Activated CD8-positive, alpha-beta T cell treated with anti-CD3 and anti-CD28 coated beads for 36 hours (primary cell): Measurements from ENCODE around the gene WDR1. TPM values are rescaled to one million over a fixed set of nuclear protein-coding genes. Genes with fewer than 3 reads are reported as not detected.

ENCODE experiments used
- ATAC-seq: fragments of 200-7000 bp; cut with Tn5 transposase; one replicate; pipeline ENCODE4 v1.10.0; 2021; ENCODE audit warnings: mild to moderate bottlenecking, moderate library complexity
- CTCF ChIA-PET: fragments of 350-600 bp; sonication (Branson Sonifier 250); formaldehyde crosslinking; loops from one replicate; lab custom pipeline; 2021; ENCODE audit warnings: antibody characterized with exemption; lab: Charles Lee
- POLR2A ChIA-PET: fragments of 350-600 bp; sonication (Branson Sonifier 250); formaldehyde crosslinking; loops from one replicate; lab custom pipeline; 2021; ENCODE audit warnings: antibody characterized with exemption; lab: Charles Lee
- DNase-seq: peaks from one replicate; pipeline ENCODE4 v3.0.0-alpha.2; 2020
- H3K27ac Mint-ChIP-seq: one replicate; pipeline ENCODE4 v1.8.0; 2021; ENCODE audit warnings: mild to moderate bottlenecking, mixed read lengths
- H3K27me3 Mint-ChIP-seq: one replicate; pipeline ENCODE4 v1.8.0; 2021; ENCODE audit warnings: mixed read lengths
- H3K36me3 Mint-ChIP-seq: one replicate; pipeline ENCODE4 v1.8.0; 2021; ENCODE audit warnings: low read depth, mixed read lengths
- H3K4me1 Mint-ChIP-seq: one replicate; pipeline ENCODE4 v1.8.0; 2021; ENCODE audit warnings: low read depth, mixed read lengths
- H3K4me3 Mint-ChIP-seq: one replicate; pipeline ENCODE4 v1.8.0; 2021; ENCODE audit warnings: mild to moderate bottlenecking, moderate library complexity, mixed read lengths
- H3K9me3 Mint-ChIP-seq: one replicate; pipeline ENCODE4 v1.8.0; 2021; ENCODE audit warnings: mixed read lengths
- intact Hi-C: fragments of 100-400 bp; cut with micrococcal nuclease; formaldehyde crosslinking; loops from one replicate; pipeline ENCODE4 v1.10.0; 2022
- total RNA-seq, 2 experiments: library from RNA; stranded (reverse); gene quantifications; one replicate each; pipeline ENCODE4 v1.2.3, GENCODE V29; 2021
- TF ChIP-seq, protein P1 (sequence below): fragments of 200-600 bp; IDR thresholded peaks from one replicate; pipeline ENCODE4 v1.8.0; 2022; ENCODE audit warnings: antibody characterized with exemption, mild to moderate bottlenecking

The WDR1 gene
- total RNA-seq, 2 experiments from 2014 or later = 390 to 393 TPM

DNA sequence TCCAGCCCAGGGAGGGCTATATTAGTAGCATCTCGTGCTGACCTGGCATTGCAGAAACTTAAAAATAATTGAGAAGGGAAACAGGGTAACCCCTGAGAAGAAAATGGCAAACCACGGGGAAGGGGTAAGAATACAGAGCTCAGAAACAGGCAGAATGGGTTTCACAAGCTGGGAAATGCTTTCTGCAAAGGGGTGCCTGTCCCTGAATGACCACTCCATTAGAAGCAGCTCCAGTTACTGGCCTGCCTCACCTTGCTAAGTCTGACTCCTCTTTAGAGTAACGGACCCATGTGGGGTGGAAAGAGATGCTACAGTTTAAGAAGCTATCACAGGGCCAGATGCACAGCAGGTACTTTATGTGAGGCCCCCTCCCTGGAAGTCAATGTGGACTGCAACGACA is 2.5 kb downstream of the WDR1 start:
- Mint-ChIP-seq H3K27me3 (no peaks in the 10 kb centered on the region), H3K4me1 (peaks cover 75% of the 10 kb centered on the region), H3K9me3 (no peaks in the 10 kb centered on the region), H3K36me3 (peaks cover 70% of the 10 kb centered on the region), H3K4me3 (peak overlapping the region; percentile 97), H3K27ac (peak overlapping the region; percentile 93)
- ATAC-seq (no peak), DNase-seq (no peak)
- ChIA-PET POLR2A (interaction anchor here (0.8 to 24.9 kb wide), 6 partner anchors 10 to 134 kb away, joined by 3 to 403 read pairs (median 3); no protein-coding TSS in a partner anchor), CTCF (interaction anchor here (1.7 to 3.5 kb wide), 2 partner anchors 8 to 11 kb away, joined by 7 to 10 read pairs; no protein-coding TSS in a partner anchor)
- TF ChIP-seq, protein P1, sequence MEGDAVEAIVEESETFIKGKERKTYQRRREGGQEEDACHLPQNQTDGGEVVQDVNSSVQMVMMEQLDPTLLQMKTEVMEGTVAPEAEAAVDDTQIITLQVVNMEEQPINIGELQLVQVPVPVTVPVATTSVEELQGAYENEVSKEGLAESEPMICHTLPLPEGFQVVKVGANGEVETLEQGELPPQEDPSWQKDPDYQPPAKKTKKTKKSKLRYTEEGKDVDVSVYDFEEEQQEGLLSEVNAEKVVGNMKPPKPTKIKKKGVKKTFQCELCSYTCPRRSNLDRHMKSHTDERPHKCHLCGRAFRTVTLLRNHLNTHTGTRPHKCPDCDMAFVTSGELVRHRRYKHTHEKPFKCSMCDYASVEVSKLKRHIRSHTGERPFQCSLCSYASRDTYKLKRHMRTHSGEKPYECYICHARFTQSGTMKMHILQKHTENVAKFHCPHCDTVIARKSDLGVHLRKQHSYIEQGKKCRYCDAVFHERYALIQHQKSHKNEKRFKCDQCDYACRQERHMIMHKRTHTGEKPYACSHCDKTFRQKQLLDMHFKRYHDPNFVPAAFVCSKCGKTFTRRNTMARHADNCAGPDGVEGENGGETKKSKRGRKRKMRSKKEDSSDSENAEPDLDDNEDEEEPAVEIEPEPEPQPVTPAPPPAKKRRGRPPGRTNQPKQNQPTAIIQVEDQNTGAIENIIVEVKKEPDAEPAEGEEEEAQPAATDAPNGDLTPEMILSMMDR = no peak
- intact Hi-C loops = no loop called here

DNA sequence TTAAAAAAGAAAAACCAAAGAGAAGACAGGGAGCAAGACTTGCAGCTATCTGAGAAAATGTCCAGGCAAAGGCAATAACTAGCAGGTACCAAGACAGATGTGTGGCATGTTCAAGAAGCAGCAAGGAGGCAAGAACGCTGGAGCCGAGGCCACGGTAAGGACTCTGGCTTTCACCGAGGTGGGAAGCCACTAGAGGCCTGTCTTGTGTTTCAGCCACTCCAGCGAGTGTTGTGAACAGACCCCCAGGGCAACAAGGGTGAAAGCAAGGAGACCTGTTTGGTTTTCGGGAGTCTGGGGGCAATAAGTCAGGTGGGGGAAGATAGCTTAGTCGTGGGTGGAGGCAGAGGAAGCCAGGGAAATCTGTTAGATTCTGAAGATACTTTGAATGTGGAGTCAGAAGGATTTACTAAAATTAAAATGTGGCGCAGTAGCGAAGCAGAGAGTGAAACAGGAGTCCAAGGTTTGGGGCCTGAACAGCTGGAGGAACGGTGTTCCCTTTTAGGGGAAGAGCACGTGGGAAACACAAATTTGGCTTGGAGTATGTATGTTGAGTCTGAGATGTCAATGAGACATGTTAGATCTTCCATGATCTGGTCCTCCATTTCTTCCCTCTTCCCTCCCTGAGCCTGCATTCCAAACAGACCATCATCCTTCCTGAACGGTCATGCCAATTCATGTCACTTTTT is 3.1 kb downstream of the WDR1 start:
- DNase-seq = no peak
- CTCF ChIA-PET = interaction anchor here (1.2 to 3.5 kb wide), 2 partner anchors 11 to 16 kb away, joined by 3 to 10 read pairs; no protein-coding TSS in a partner anchor
- H3K4me3 Mint-ChIP-seq = peak overlapping the region; percentile 97
- no peak for ATAC-seq
- intact Hi-C loops = no loop called here
- POLR2A ChIA-PET = interaction anchor here (0.8 to 24.9 kb wide), 3 partner anchors 9 to 64 kb away, joined by 3 to 403 read pairs (median 18); no protein-coding TSS in a partner anchor
- H3K9me3 Mint-ChIP-seq = no peaks in the 10 kb centered on the region
- TF ChIP-seq, protein P1 = no peak
- H3K36me3 Mint-ChIP-seq = peaks cover 76% of the 10 kb centered on the region
- peaks cover 75% of the 10 kb centered on the region for H3K4me1 Mint-ChIP-seq
- H3K27ac Mint-ChIP-seq = peak overlapping the region; percentile 93
- H3K27me3 Mint-ChIP-seq = no peaks in the 10 kb centered on the region

DNA sequence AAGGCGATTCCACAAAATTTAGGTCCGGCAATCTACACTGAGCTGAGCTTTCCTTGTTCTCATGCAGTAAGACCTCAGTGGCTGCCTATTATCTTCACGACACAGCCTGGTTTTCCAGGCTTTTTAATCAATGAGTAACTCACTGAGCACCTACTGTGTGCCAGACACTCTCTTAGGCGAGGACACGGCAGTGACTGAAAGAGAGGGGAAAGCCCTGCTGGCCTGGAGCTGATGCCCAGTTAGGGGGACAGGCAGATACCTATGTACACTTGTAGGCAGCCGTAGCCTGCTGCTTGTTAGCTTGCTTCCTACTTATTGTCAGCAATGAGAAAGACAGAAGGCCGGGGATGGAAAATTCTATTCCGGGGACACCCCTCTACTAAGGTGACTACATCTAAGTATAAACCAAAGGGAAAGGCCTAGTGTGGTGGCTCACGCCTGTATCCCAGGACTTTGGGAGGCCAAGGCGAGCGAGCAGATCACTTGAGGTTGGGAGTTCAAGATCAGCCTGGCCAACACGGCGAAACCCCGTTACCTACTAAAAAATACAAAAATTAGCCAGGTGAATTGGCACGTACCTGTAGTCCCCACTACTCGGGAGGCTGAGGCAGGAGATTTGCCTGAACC is 3.8 kb downstream of the WDR1 start:
- no peak for DNase-seq
- Mint-ChIP-seq H3K4me3 (peak overlapping the region; percentile 97), H3K27ac (peak overlapping the region; percentile 93), H3K4me1 (peaks cover 75% of the 10 kb centered on the region), H3K27me3 (no peaks in the 10 kb centered on the region), H3K36me3 (peaks cover 83% of the 10 kb centered on the region), H3K9me3 (no peaks in the 10 kb centered on the region)
- CTCF ChIA-PET = interaction anchor here (0.7 to 3.5 kb wide), 3 partner anchors 10 to 420 kb away, joined by 3 to 10 read pairs (median 3); no protein-coding TSS in a partner anchor
- POLR2A ChIA-PET = interaction anchor here (0.8 to 24.9 kb wide), 3 partner anchors 8 to 21 kb away, joined by 3 to 403 read pairs (median 18); no protein-coding TSS in a partner anchor
- no peak for ATAC-seq
- intact Hi-C loops = no loop called here
- TF ChIP-seq, protein P1 = no peak

DNA sequence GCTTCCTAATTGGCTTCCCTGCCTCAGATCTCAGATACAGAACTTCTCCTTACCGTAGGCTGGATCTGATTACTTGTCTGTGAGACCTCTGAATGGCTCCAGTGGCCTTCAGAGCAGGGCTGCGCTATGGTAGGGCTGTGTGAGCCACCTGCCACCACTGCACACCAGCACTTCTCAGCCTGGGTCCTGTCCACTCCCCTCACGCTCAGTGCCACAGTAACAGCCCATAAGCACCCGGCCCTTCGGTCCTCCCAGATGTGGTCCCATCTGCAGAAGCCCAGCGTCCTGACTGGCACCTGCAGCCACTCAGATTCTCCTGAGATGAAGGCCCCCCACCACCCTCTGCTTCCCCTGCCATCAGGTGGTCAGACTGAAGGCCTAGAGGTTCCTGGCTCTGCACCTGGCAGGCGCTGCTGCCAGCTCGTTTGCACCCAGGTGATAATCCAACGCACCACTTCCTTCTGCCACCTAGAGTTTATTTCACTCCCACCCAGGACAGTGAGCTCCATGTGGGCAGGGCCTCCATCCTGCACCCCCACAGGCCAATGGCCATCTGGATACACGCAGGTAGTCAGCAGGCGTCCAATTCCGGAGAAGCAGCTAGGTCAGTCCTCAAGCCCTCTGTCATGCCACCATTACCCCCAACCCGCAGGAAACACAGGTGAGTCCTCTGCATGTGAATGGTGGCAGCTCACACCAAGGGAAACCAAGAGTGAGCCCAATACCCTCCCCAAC is 5.4 kb downstream of the WDR1 start:
- Mint-ChIP-seq H3K9me3 (no peaks in the 10 kb centered on the region), H3K36me3 (peaks cover 93% of the 10 kb centered on the region), H3K27me3 (no peaks in the 10 kb centered on the region), H3K4me3 (peak overlapping the region; percentile 49), H3K4me1 (peaks cover 86% of the 10 kb centered on the region), H3K27ac (peak overlapping the region; percentile 90)
- intact Hi-C loops = no loop called here
- CTCF ChIA-PET = no interaction called here
- DNase-seq (no peak), ATAC-seq (no peak)
- POLR2A ChIA-PET = interaction anchor here (10.3 to 24.9 kb wide), 2 partner anchors 10 to 20 kb away, joined by 139 to 403 read pairs; partner anchors contain the start of gene WDR1
- TF ChIP-seq, protein P1 = no peak
